A549 (cell line): ENCODE data around the gene NT5C2. TPM values are rescaled to one million over a fixed set of nuclear protein-coding genes. Genes with fewer than 3 reads are reported as not detected.
A peak's percentile ranks its signal among the peaks of the same experiment; 100 is the strongest.

Experiments used
- ATAC-seq, 2 experiments: fragments of 200-7000 bp in 1 of 2; fragments of >200 bp in 1 of 2; cut with Nextera tagmentation in 1 of 2; cut with Tn5 transposase in 1 of 2; 3 replicates each; pipeline versions ENCODE4 v1.8.0 to v1.9.1; 2018 to 2020; ENCODE audit warnings: mild to moderate bottlenecking in 1 of 2, moderate library complexity in 1 of 2
- CTCF ChIA-PET: fragments of 300-600 bp; sonication (Branson Sonifier 250); formaldehyde crosslinking; extraction: SDS; loops from one replicate; lab custom pipeline; 2021; ENCODE audit warnings: antibody characterized with exemption, inconsistent platforms; lab: Yijun Ruan, JAX
- POLR2A ChIA-PET: fragments of 350-600 bp; formaldehyde crosslinking; extraction: SDS; loops from one replicate; lab custom pipeline; 2021; ENCODE audit warnings: antibody characterized with exemption, inconsistent platforms; lab: Yijun Ruan, JAX
- DNase-seq, 2 experiments: peaks; one replicate each; pipeline versions ENCODE4 v3.0.0 to v3.0.0-alpha.2; 2011 to 2016; ENCODE audit warnings: low read depth in 1 of 2, low spot score in 1 of 2
- FAIRE-seq: peaks from 2 replicates; lab custom pipeline; 2011; peaks lifted over from hg19 to GRCh38; lab: Jason Lieb, UNC
- H3K27ac ChIP-seq, 2 experiments: fragments of >200 bp; sonication (Bioruptor Twin); formaldehyde crosslinking; 3 replicates each; pipeline ENCODE4 v1.5.1; 2016 to 2017
- H3K4me1 ChIP-seq: fragments of >200 bp; sonication (Bioruptor Twin); formaldehyde crosslinking; 3 replicates; pipeline ENCODE4 v1.6.1; 2016
- H3K4me2 ChIP-seq: fragments of >200 bp; sonication (Bioruptor Twin); formaldehyde crosslinking; 3 replicates; pipeline ENCODE4 v1.6.1; 2016
- H3K4me3 ChIP-seq: fragments of >200 bp; sonication (Bioruptor Twin); formaldehyde crosslinking; 3 replicates; pipeline ENCODE4 v1.5.1; 2016
- H3K9me3 ChIP-seq: fragments of >200 bp; sonication (Bioruptor Twin); formaldehyde crosslinking; 3 replicates; pipeline ENCODE4 v1.6.1; 2016
- CBX2 ChIP-seq: fragments of 200-600 bp; sonication (generic); IDR thresholded peaks from 2 replicates; pipeline ENCODE4 v1.6.1; 2016; ENCODE audit warnings: low read depth, mild to moderate bottlenecking, borderline replicate concordance
- EHF ChIP-seq: fragments of 250-450 bp; sonication (Bioruptor Pico); IDR thresholded peaks from 2 replicates; pipeline ENCODE4 v1.5.0; 2020; ENCODE audit warnings: mild to moderate bottlenecking
- EP300 ChIP-seq, 2 experiments: fragments of >200 bp; sonication (Bioruptor Twin); formaldehyde crosslinking; IDR thresholded peaks; 2 replicates in 1 of 2; 3 replicates in 1 of 2; pipeline ENCODE4 v1.6.1; 2016 to 2017
- GATA3 ChIP-seq: IDR thresholded peaks from 2 replicates; pipeline ENCODE4 v1.6.1; 2012; ENCODE audit warnings: borderline replicate concordance
- HOXB13 ChIP-seq: fragments of 250-450 bp; sonication (Bioruptor Pico); IDR thresholded peaks from 2 replicates; pipeline ENCODE4 v1.5.0; 2020; ENCODE audit warnings: low read depth, mild to moderate bottlenecking, moderate library complexity
- HOXB5 ChIP-seq: fragments of 250-450 bp; sonication (Bioruptor Pico); IDR thresholded peaks from 2 replicates; pipeline ENCODE4 v1.5.0; 2020; ENCODE audit warnings: mild to moderate bottlenecking, moderate library complexity
- JUN ChIP-seq, 2 experiments: fragments of >200 bp; sonication (Bioruptor Twin); formaldehyde crosslinking; IDR thresholded peaks; 2 replicates in 1 of 2; 3 replicates in 1 of 2; pipeline ENCODE4 v1.6.1; 2016 to 2017
- MYC ChIP-seq: IDR thresholded peaks from 2 replicates; pipeline ENCODE4 v1.6.1; 2012; ENCODE audit warnings: mild to moderate bottlenecking, inconsistent platforms, low read length, improper control_type of control experiment, borderline replicate concordance
- NR3C1 ChIP-seq: fragments of >200 bp; sonication (Bioruptor Twin); formaldehyde crosslinking; IDR thresholded peaks from 3 replicates; pipeline ENCODE4 v1.6.1; 2017
- POLR2A ChIP-seq: IDR thresholded peaks from 2 replicates; pipeline ENCODE4 v1.6.1; 2012; ENCODE audit warnings: mild to moderate bottlenecking, low read length
- RAD21 ChIP-seq, 2 experiments: fragments of >200 bp in 1 of 2; sonication (Bioruptor Twin) in 1 of 2; formaldehyde crosslinking in 1 of 2; IDR thresholded peaks in 1 of 2; conservative IDR thresholded peaks in 1 of 2; 2 replicates in 1 of 2; 3 replicates in 1 of 2; pipeline ENCODE4 v1.6.1; 2012 to 2018; ENCODE audit warnings: inconsistent platforms in 1 of 2
- SMC3 ChIP-seq: fragments of >200 bp; sonication (Bioruptor Twin); formaldehyde crosslinking; IDR thresholded peaks from 3 replicates; pipeline ENCODE4 v1.6.1; 2018; ENCODE audit warnings: inconsistent platforms
- SREBF2 ChIP-seq: fragments of 450-650 bp; IDR thresholded peaks from 2 replicates; pipeline ENCODE4 v1.6.1; 2014; ENCODE audit warnings: mild to moderate bottlenecking, moderate library complexity
- TP53 ChIP-seq: fragments of 250-450 bp; sonication (Bioruptor Pico); IDR thresholded peaks from 2 replicates; pipeline ENCODE4 v1.5.0; 2021; ENCODE audit warnings: mild to moderate bottlenecking, moderate library complexity
- ZC3H11A ChIP-seq: fragments of 450-650 bp; IDR thresholded peaks from 2 replicates; pipeline ENCODE4 v1.6.1; 2014; ENCODE audit warnings: antibody characterized with exemption, mild to moderate bottlenecking
- WGBS: methylation state at CpG from one replicate; pipeline ENCODE4 v1.1.6; 2017; ENCODE audit errors: missing lambda C conversion rate; 5-methylcytosine and 5-hydroxymethylcytosine counted together
- polyA minus RNA-seq: library from RNA; depleted of rRNA, polyadenylated mRNA; stranded (reverse); fragments of >200 nt; gene quantifications from 2 replicates; pipeline ENCODE4 v1.2.3, GENCODE V29; 2011; rRNA and poly(A)+ RNA removed
- polyA plus RNA-seq, 4 experiments: library from polyadenylated mRNA; depleted of rRNA in 3 of 4; stranded (reverse); fragments of >200 nt; fragmentation: RNase III in 1 of 4; extraction: RNeasy Plus Mini Kit Qiagen cat#74134 plus additional on column Dnase treatment in 1 of 4; gene quantifications; 2 replicates in 3 of 4; 3 replicates in 1 of 4; pipeline ENCODE4 v1.2.3, GENCODE V29; 2011 to 2017
- TF ChIP-seq, protein P1 (sequence below): fragments of 250-450 bp; sonication (Bioruptor Pico); IDR thresholded peaks from 2 replicates; pipeline ENCODE4 v1.5.0; 2020; ENCODE audit warnings: low read depth, mild to moderate bottlenecking, moderate library complexity
- TF ChIP-seq, protein P2 (sequence below): IDR thresholded peaks from 2 replicates; pipeline ENCODE4 v1.6.1; 2012
- TF ChIP-seq, protein P3 (sequence below): fragments of >200 bp; sonication (Bioruptor Twin); formaldehyde crosslinking; IDR thresholded peaks from 3 replicates; pipeline ENCODE4 v1.6.1; 2016
- TF ChIP-seq, protein P4 (sequence below): fragments of 450-650 bp; IDR thresholded peaks from 2 replicates; pipeline ENCODE4 v1.6.1; 2014; ENCODE audit warnings: antibody characterized with exemption
- TF ChIP-seq, protein P5 (sequence below): fragments of 200-600 bp; sonication (generic); IDR thresholded peaks from 2 replicates; pipeline ENCODE4 v1.6.1; 2016; ENCODE audit warnings: antibody characterized with exemption, mild to moderate bottlenecking, moderate library complexity

Gene NT5C2
- polyA plus RNA-seq (2011; rRNA removed) = 163 and 177 TPM in 2 replicates
- polyA plus RNA-seq (2012; cell fraction: cytosol; rRNA removed) = 42.1 and 50.9 TPM in 2 replicates
- 21.7 and 40.4 TPM in 2 replicates for polyA plus RNA-seq (2012; cell fraction: nucleus; rRNA removed)
- polyA plus RNA-seq (2017; fragmentation: RNase III; extraction: RNeasy Plus Mini Kit Qiagen cat#74134 plus additional on column Dnase treatment) = 81.8 to 89.4 TPM (median 86.4 TPM) in 3 replicates
- polyA minus RNA-seq = 64.4 and 78.0 TPM in 2 replicates

DNA sequence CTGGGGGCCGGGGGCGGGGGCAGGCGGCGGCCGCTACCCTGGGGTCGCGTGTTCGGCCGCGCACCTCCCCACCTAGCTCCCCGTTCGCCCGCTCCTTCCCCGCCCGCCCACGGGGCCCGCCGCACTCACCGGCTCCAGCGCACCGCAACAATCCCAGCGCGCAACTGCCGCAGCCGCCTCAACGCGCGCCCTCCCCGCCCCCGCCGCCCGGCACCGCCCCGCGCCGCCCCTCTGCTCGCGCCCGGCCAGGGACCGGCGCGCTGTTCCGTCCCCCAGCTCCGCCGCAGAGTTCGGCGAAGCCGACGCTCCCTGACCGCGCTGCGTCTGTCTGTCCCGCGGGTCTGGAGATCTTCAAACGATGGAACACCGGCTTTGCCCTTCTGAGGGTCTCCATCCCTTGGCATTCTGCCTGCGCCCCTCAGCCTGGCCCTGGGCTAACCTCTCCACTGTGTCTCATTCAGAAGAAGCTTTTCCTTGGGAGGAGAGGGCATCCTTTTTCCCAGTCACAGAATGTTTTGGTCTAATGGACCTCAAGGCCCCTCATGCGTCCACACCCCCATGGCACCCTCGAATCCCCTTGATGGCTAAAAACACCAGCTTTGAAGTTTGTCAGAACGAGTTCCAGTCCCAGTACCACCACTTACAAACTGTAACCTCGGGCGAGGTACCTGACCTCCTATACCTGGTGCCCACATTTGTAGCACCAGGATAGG lies at the start of gene NT5C2:
Gene NT5C2 (minus strand): TSS at position 166 of the 713 bp plus-strand sequence. CDS start 18,314 bp downstream, outside the sequence.
- FAIRE-seq (no peak), DNase-seq (peak; percentile 46 to 80), ATAC-seq (peak; percentile 88 to 95)
- peaks cover 60% of the 10 kb centered on the region for H3K4me1 ChIP-seq
- peak within 1 kb of the TSS; percentile 79 for H3K4me3 ChIP-seq
- WGBS = 20% methylated on average over 8 of the region's 62 CpGs
- no peaks in the 10 kb centered on the region for H3K9me3 ChIP-seq
- H3K4me2 ChIP-seq = peak within 1 kb of the TSS; percentile 85
- peak within 1 kb of the TSS; percentile 91 to 97 for H3K27ac ChIP-seq
- ChIA-PET CTCF (interaction anchor here (0.7 to 5.9 kb wide), 13 partner anchors 11 to 141 kb away, joined by 3 to 40 read pairs (median 5); no protein-coding TSS in a partner anchor), POLR2A (interaction anchor here (0.7 to 3.4 kb wide), 15 partner anchors 9 to 479 kb away, joined by 3 to 57 read pairs (median 9); partner anchors contain the start of genes ARL3, CNNM2 and INA)
- TF ChIP-seq, protein P1, sequence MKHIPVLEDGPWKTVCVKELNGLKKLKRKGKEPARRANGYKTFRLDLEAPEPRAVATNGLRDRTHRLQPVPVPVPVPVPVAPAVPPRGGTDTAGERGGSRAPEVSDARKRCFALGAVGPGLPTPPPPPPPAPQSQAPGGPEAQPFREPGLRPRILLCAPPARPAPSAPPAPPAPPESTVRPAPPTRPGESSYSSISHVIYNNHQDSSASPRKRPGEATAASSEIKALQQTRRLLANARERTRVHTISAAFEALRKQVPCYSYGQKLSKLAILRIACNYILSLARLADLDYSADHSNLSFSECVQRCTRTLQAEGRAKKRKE (CRISPR knock-in tag) = no peak
- no peak for TF ChIP-seq NR3C1
- TF ChIP-seq CBX2 = no peak
- 0 out of 2 replicates have a peak, but pooled peaks have one; percentile 27 for TF ChIP-seq HOXB5 (CRISPR knock-in tag)
- TF ChIP-seq EHF = no peak
- TF ChIP-seq, protein P2, sequence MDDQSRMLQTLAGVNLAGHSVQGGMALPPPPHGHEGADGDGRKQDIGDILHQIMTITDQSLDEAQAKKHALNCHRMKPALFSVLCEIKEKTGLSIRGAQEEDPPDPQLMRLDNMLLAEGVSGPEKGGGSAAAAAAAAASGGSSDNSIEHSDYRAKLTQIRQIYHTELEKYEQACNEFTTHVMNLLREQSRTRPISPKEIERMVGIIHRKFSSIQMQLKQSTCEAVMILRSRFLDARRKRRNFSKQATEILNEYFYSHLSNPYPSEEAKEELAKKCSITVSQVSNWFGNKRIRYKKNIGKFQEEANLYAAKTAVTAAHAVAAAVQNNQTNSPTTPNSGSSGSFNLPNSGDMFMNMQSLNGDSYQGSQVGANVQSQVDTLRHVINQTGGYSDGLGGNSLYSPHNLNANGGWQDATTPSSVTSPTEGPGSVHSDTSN = 0 out of 2 replicates have a peak, but pooled peaks have one; percentile 27
- peak in 1 of 2 experiments; percentile 38; a peak in 1 of 5 replicates for TF ChIP-seq RAD21 (conservative IDR thresholded peaks at IDR 0.05 in 1 of 2, IDR thresholded peaks at IDR 0.05 in 1 of 2)
- TF ChIP-seq GATA3 = 0 out of 2 replicates have a peak, but pooled peaks have one; percentile 24
- TF ChIP-seq POLR2A = peak; percentile 67
- TF ChIP-seq HOXB13 (CRISPR knock-in tag) = no peak
- TF ChIP-seq ZC3H11A = no peak
- peak; percentile 69 to 95; a peak in 4 of 5 replicates for TF ChIP-seq JUN (IDR thresholded peaks at IDR 0.05)
- TF ChIP-seq TP53 (CRISPR knock-in tag) = 0 out of 2 replicates have a peak, but pooled peaks have one; percentile 20
- no peak for TF ChIP-seq MYC
- TF ChIP-seq, protein P3, sequence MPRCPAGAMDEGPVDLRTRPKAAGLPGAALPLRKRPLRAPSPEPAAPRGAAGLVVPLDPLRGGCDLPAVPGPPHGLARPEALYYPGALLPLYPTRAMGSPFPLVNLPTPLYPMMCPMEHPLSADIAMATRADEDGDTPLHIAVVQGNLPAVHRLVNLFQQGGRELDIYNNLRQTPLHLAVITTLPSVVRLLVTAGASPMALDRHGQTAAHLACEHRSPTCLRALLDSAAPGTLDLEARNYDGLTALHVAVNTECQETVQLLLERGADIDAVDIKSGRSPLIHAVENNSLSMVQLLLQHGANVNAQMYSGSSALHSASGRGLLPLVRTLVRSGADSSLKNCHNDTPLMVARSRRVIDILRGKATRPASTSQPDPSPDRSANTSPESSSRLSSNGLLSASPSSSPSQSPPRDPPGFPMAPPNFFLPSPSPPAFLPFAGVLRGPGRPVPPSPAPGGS = peak; percentile 75; the same call in 2 of the 3 replicates
- TF ChIP-seq SREBF2 = no peak
- TF ChIP-seq EP300 (IDR thresholded peaks at IDR 0.05) = peak in 1 of 2 experiments; percentile 6; a peak in 1 of 5 replicates
- peak; percentile 37; the same call in 1 of the 3 replicates for TF ChIP-seq SMC3
- TF ChIP-seq, protein P4, sequence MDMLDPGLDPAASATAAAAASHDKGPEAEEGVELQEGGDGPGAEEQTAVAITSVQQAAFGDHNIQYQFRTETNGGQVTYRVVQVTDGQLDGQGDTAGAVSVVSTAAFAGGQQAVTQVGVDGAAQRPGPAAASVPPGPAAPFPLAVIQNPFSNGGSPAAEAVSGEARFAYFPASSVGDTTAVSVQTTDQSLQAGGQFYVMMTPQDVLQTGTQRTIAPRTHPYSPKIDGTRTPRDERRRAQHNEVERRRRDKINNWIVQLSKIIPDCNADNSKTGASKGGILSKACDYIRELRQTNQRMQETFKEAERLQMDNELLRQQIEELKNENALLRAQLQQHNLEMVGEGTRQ = no peak
- TF ChIP-seq, protein P5, sequence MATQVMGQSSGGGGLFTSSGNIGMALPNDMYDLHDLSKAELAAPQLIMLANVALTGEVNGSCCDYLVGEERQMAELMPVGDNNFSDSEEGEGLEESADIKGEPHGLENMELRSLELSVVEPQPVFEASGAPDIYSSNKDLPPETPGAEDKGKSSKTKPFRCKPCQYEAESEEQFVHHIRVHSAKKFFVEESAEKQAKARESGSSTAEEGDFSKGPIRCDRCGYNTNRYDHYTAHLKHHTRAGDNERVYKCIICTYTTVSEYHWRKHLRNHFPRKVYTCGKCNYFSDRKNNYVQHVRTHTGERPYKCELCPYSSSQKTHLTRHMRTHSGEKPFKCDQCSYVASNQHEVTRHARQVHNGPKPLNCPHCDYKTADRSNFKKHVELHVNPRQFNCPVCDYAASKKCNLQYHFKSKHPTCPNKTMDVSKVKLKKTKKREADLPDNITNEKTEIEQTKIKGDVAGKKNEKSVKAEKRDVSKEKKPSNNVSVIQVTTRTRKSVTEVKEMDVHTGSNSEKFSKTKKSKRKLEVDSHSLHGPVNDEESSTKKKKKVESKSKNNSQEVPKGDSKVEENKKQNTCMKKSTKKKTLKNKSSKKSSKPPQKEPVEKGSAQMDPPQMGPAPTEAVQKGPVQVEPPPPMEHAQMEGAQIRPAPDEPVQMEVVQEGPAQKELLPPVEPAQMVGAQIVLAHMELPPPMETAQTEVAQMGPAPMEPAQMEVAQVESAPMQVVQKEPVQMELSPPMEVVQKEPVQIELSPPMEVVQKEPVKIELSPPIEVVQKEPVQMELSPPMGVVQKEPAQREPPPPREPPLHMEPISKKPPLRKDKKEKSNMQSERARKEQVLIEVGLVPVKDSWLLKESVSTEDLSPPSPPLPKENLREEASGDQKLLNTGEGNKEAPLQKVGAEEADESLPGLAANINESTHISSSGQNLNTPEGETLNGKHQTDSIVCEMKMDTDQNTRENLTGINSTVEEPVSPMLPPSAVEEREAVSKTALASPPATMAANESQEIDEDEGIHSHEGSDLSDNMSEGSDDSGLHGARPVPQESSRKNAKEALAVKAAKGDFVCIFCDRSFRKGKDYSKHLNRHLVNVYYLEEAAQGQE = no peak
